Upper lobe of left lung (tissue), 4 donors: ENCODE measurements around the gene DPH6.

ENCODE experiments used
- POLR2AphosphoS5 ChIP-seq, 2 donors: sonication (generic); formaldehyde crosslinking; IDR thresholded peaks; one replicate each; pipeline ENCODE4 v1.5.1; 2017; ENCODE audit warnings: antibody characterized with exemption in 2 of 2
- TF ChIP-seq, protein P1 (sequence below), 6 experiments: fragments of 450-650 bp in 4 of 6; fragments of 200-600 bp in 2 of 6; sonication (generic) in 2 of 6; IDR thresholded peaks; one replicate each; pipeline ENCODE4 v1.5.1; 2016 to 2019; ENCODE audit warnings: antibody characterized with exemption in 6 of 6

DNA sequence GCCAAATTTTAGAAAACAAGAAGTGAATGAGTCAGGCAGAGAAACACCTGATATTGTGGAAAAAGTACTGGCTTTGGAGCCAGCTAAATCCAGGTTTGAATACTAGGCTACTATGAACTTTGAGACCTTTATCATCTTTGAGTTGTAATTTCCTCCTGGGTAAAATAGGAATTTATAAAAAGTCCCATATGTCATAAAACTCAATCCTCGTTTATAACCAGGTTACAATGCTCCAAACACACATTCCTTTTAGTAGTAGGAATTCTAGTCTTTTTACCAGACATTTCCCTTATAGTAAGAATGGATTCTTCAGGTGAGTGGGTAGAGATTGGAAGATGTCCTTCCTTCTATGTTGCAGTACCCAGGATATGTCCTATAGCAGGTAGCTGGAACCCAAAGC lies 16.7 kb upstream of the DPH6 start:
- TF ChIP-seq, protein P1, sequence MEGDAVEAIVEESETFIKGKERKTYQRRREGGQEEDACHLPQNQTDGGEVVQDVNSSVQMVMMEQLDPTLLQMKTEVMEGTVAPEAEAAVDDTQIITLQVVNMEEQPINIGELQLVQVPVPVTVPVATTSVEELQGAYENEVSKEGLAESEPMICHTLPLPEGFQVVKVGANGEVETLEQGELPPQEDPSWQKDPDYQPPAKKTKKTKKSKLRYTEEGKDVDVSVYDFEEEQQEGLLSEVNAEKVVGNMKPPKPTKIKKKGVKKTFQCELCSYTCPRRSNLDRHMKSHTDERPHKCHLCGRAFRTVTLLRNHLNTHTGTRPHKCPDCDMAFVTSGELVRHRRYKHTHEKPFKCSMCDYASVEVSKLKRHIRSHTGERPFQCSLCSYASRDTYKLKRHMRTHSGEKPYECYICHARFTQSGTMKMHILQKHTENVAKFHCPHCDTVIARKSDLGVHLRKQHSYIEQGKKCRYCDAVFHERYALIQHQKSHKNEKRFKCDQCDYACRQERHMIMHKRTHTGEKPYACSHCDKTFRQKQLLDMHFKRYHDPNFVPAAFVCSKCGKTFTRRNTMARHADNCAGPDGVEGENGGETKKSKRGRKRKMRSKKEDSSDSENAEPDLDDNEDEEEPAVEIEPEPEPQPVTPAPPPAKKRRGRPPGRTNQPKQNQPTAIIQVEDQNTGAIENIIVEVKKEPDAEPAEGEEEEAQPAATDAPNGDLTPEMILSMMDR (IDR thresholded peaks at IDR 0.05) = no peak
- no peak for TF ChIP-seq POLR2AphosphoS5 (IDR thresholded peaks at IDR 0.05)
